ENCODE results near the gene HDHD3. TPM values are rescaled to one million over a fixed set of nuclear protein-coding genes. Genes with fewer than 3 reads are reported as not detected.
"Not testable (repeated sequence)": the region's sequence is repeated elsewhere in the genome, so short reads cannot be mapped to it uniquely, and the experiment has no call there.

Gene HDHD3
- total RNA-seq, 4 donors from 2014 or later = 35.9 to 84.2 (median 46.4) TPM

GRCh38 chr9:113388833-113389232 is 12.0 kb upstream of the HDHD3 start:
- Histone ChIP-seq H3K27ac (no peak overlapping the region), H3K4me3 (no peak overlapping the region)
- TF ChIP-seq CTCF (IDR thresholded peaks at IDR 0.05) (no peak), POLR2A (IDR thresholded peaks at IDR 0.05) (no peak)

GRCh38 chr9:113387560-113388230 is 10.9 kb upstream of the HDHD3 start:
- no peak overlapping the region for H3K4me3 ChIP-seq
- peaks cover 0 to 25% (median 5%) of the 10 kb centered on the region in 3 donors for H3K4me1 ChIP-seq
- peak overlapping the region in 3 of 4 donors; percentile 56 to 72 (median 63) for H3K27ac ChIP-seq
- peaks cover 38 to 69% (median 38%) of the 10 kb centered on the region in 3 donors for H3K36me3 ChIP-seq
- no peaks in the 10 kb centered on the region for H3K27me3 ChIP-seq
- intact Hi-C loops (cut with DNase I) = no loop called here
- 72 to 82% methylated on average over 6 to 7 of the region's 9 CpGs for WGBS, 2 donors
- no peak for DNase-seq
- TF ChIP-seq POLR2A (IDR thresholded peaks at IDR 0.05) (no peak), CTCF (IDR thresholded peaks at IDR 0.05) (no peak)
- no peaks in the 10 kb centered on the region for H3K9me3 ChIP-seq

More at GRCh38 chr9:113388833-113389232, 12.0 kb upstream of the HDHD3 start:
- Histone ChIP-seq H3K36me3 (peaks cover 38 to 80% (median 38%) of the 10 kb centered on the region in 3 donors), H3K4me1 (peaks cover 0 to 13% (median 5%) of the 10 kb centered on the region in 3 donors), H3K9me3 (no peaks in the 10 kb centered on the region), H3K27me3 (no peaks in the 10 kb centered on the region)
- intact Hi-C loops (cut with DNase I) = no loop called here
- WGBS, 2 donors = 86% methylated on average over 6 of the region's 13 CpGs; no CpG with 5 or more reads in 1 of the 2 donors
- no peak for DNase-seq

- H3K27me3 ChIP-seq = no peaks in the 10 kb centered on the region
- no peak for DNase-seq
- 78 to 94% methylated on average over 4 of the region's 4 CpGs for WGBS, 2 donors
- no peaks in the 10 kb centered on the region for H3K9me3 ChIP-seq
- peaks cover 34 to 60% (median 37%) of the 10 kb centered on the region in 3 donors for H3K36me3 ChIP-seq
- no peak for TF ChIP-seq POLR2A (IDR thresholded peaks at IDR 0.05)
- no peak for TF ChIP-seq CTCF (IDR thresholded peaks at IDR 0.05)
- no peak overlapping the region for H3K4me3 ChIP-seq
- intact Hi-C loops (cut with DNase I) = no loop called here
- H3K27ac ChIP-seq = peak overlapping the region; percentile 39 to 72 (median 60)
- peaks cover 0 to 34% (median 5%) of the 10 kb centered on the region in 3 donors for H3K4me1 ChIP-seq
Measured at GRCh38 chr9:113386571-113387393, 10.0 kb upstream of the HDHD3 start.

- no peaks in the 10 kb centered on the region for H3K27me3 ChIP-seq
- peaks cover 0 to 12% (median 0%) of the 10 kb centered on the region in 3 donors for H3K36me3 ChIP-seq
- peak overlapping the region; percentile 76 to 89 (median 87) for H3K27ac ChIP-seq
- TF ChIP-seq POLR2A (IDR thresholded peaks at IDR 0.05) (no peak), CTCF (IDR thresholded peaks at IDR 0.05) (no peak)
- 31 to 74% methylated on average over 2 to 6 of the region's 8 CpGs for WGBS, 2 donors
- peaks cover 10 to 58% (median 14%) of the 10 kb centered on the region in 3 donors for H3K4me1 ChIP-seq
- no peaks in the 10 kb centered on the region for H3K9me3 ChIP-seq
- no peak overlapping the region for H3K4me3 ChIP-seq
- no peak for DNase-seq
- intact Hi-C loops (cut with DNase I) = no loop called here
Measured at GRCh38 chr9:113381909-113382411, 5.2 kb upstream of the HDHD3 start.

- DNase-seq; intact Hi-C loops (cut with DNase I); H3K4me3 ChIP-seq; H3K36me3 ChIP-seq; H3K27me3 ChIP-seq; H3K9me3 ChIP-seq: not testable (repeated sequence)
- 80% methylated on average over 6 of the region's 7 CpGs; no CpG with 5 or more reads in 1 of the 2 donors for WGBS, 2 donors
- H3K4me1 ChIP-seq = peaks cover 10 to 57% (median 10%) of the 10 kb centered on the region in 3 donors
- H3K27ac ChIP-seq = peak overlapping the region; percentile 76 to 89 (median 87)
Measured at GRCh38 chr9:113381441-113381840, 4.7 kb upstream of the HDHD3 start.
